GM18867 (cell line): ENCODE measurements around the gene ALCAM.
A peak's percentile ranks its signal among the peaks of the same experiment; 100 is the strongest.

Experiments used
- ATAC-seq: cut with Tn5 transposase; IDR thresholded peaks from one replicate; pipeline ENCODE4 v1.9.1; 2021; ENCODE audit warnings: mild to moderate bottlenecking, moderate library complexity; ENCODE audit not compliant: unreplicated experiment

The ALCAM gene

DNA sequence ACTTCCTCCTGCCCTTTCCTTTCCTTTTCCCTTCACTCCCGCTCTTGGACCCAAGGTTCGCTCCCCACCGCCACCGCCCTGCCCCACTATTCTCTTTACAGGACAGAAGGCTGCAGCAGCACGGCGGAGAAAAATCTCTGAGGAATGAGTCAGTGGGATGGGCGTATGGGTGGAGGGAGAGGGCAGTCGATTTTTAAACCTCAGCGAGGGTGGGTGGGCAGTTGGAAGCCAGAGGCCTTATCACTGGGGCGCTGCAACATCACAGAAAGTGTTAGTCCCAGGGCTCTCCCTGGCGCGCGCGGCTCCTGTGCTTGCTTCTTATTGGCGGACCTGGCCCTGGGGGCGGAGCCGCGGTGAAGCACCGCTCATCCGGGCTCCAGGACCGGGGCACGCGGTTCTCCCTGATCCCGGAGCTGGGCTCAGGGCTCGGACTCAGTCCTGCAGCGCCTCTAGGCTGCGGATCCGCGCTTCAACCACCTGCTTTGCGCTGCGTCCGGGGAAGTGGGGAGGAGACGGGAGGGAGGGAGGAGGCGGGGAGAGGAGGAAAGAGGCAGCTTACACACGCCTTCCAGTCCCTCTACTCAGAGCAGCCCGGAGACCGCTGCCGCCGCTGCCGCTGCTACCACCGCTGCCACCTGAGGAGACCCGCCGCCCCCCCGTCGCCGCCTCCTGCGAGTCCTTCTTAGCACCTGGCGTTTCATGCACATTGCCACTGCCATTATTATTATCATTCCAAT lies at the start of gene ALCAM:
Gene ALCAM (plus strand): TSS at position 584 of the 737 bp plus-strand sequence.
- peak; percentile 58 for ATAC-seq

DNA sequence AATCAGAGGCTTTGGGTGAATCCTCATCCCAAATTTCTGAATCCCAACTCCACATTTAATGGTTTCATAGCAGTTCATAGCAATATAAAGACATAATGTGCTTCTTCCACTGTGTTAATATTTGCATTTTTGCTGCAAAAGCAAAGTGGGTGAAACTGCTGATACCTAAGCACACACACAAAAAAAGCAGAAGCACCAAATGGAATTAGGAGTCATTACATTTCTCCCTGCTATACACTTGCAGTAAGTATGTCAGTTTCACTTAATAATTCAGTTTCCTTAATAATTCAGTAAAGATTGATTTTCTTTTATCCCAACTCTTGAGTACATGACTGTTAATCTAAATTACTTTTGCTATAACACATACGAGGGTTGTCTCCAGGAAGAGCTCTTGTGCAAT lies 48.9 kb upstream of the ALCAM start:
- ATAC-seq = no peak

DNA sequence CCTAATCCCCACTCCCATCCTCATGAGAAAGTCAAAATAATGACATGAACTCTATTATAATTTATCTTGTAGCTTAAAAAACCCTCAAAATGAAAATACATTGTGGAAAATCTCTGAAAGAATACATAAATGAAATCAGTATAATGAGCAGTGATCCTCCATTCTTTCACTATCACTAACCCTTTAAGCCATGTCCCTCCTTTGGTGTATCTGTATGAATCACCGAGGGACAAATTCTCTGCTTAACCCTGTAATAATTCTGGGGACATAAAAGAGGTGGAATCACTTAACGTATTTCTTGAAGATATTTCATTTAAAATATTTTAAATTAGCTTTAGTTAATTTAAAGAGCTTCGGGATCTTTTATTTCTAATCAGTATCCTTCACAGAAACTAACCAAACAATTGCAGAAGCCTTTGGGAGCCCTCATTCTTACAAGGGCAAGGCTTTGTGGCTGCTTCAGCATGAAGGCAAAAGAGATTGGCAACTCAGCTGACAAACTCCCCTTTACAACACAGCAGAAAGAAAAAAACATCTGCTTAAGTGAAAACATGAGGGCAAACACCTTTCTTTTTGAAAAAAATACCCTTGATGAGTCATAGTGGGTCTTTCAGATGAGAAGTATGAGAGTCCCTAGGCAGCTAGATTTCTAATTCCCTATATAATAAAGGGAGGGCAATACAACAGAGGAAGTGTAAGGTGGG lies 44.0 kb upstream of the ALCAM start:
- peak; percentile 96 for ATAC-seq

DNA sequence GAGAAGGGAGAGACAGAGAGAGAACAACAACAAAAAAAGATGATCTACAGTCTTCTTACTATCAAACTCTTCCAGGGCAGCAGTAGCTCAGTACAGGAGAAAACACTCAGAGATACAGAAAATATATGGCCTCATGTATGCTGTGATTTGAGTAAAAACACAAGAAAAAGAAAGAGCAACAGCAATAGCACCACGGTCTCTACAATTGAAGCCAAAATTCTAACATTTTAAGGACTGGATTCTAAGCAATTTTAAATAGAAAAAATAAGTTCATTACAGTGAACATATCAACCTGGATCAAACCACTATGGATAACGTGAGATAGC lies 43.5 kb upstream of the ALCAM start:
- no peak for ATAC-seq

DNA sequence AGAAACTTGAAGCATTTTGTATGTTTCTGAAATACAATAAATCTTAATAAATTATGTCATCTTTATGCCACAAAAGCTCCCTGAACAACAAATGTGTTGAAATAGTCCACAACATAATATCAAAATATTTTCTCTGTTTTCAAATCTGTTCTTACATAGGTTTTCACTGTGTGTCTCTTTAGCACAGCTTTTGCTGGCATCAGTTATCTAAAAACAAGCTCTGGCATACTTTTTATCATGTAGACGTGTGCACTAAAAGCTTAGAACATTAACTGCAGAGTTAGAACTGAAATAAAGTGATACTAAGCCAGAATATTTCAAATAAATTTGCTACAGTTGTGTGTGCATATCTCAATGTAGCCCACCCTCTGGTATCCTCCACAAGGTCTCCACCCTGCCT lies 41.8 kb upstream of the ALCAM start:
- no peak for ATAC-seq

- no peak for ATAC-seq
Observed at GRCh38 chr3:105327662-105328337, 38.9 kb upstream of the ALCAM start.

- ATAC-seq = no peak
Observed at GRCh38 chr3:105328338-105328730, 38.4 kb upstream of the ALCAM start.

GRCh38 chr3:105332961-105333360 lies 33.7 kb upstream of the ALCAM start:
- ATAC-seq = no peak

DNA sequence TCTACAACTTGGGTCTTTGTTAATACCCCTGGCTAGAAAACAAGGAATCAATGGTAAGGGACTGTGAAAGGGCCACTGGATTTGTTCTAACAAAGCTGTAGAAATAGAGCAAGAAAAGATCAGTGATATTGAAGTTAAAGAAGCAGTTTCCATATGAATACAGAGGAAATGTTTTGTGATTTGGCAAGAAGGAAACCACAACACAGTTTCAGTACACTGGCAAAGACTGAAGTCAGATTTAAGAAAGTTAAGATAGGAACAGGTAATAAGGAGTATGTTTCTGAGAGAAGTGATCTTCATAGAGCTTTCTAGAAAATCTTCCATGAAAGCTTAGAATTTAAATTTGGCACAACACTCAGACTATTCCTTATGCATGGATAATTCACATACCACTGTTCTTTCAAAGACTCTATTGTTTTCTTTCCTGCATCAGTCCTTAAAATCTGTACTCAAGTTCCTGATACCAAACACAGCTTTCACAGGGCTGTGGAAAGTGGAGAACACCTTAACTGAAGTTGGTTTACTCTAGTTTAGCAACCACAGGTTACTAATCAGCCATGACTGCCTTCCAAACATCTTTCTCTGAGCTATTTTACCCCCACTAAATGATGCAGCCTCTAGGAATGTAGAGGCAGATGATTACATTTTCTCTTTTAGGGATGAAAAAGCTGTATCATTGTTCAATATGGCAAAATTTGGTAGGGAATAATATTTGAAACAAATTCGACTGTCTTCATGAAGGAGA lies 32.4 kb upstream of the ALCAM start:
- peak; percentile 59 for ATAC-seq

- ATAC-seq = no peak
Observed at GRCh38 chr3:105339946-105340345, 26.8 kb upstream of the ALCAM start.

DNA sequence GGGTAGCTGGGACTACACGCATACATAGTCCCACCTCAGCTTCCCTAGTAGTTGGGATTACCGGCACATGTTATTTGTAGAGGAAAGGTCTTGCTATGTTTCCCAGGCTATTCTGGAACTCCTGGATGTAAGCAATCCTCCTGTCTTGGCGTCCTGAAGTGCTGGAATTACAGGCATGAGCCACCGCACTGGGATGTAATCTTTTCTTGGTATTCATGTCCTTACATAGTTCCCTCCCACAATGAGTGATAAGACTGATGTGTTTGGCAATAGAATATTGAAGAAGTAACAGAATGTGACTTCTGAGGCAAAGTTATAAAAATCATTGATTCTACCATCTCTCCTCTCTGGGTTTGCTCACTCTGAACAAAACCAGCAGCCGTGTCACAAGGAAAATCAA lies 22.7 kb upstream of the ALCAM start:
- no peak for ATAC-seq

DNA sequence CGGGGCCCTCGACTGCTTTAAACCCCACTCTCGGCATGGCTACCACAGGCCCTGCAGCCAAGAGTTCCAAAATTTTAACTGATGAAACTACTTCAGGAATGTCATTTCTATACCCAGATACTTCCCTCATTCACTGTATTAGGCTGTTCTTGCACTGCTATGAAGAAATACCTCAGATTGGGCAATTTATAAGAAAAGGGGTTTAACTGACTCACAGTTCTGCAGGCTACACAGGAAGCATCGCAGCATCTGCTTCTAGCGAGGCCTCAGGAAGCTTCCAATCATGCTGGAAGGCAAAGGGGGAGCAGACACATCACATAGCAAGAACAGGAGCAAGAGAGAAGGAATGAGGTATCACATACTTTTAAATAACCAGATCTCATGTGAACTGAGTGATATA lies 21.6 kb upstream of the ALCAM start:
- no peak for ATAC-seq

DNA sequence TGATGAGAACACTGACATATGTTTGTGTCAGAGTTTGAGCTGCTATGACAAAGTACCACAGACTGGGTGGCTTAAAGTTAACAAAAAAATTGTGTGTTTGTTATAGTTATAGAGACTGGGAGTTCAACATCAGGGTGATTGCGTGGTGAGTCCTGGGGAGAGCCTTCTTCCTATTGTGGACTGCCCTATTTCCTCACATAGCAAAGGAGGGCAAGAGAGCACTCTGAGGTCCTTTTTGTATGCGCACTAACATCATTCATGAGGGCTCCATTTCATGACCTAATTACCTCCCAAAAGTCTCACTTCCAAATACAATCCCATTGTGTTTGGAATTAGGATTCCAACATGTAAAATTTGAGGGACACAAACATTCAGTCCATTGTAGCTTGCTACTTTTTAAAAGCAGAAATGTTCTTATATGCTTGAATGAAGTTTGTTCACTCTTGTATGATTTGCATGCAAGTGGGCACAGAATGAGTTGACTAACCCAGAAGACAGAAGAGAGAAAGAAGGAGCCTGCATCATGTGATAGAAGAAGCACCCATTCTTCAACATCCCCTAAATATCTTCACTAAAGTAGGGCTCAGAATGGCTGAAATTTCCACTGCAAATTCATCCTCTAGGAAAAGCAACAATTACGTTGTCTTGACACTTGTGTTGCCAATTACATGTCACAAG lies 18.9 kb upstream of the ALCAM start:
- peak; percentile 90 for ATAC-seq

DNA sequence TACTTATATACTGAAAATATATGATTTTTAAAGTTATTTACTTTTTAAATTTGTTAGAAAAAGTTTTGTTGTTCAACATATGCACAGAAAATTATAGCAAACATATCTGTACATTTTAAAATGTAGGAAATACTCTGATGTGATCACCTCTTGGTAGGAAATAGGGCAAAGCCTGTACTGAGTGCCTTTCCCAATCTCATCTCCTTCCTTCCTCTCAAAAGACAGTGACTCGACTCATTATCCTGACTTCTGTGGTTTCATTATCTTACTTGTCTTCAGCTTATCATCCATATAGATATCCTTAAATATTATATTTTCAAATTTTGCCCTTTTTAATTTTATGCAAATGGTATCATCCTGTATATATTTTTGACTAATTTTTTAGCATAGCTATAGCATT lies 18.4 kb upstream of the ALCAM start:
- no peak for ATAC-seq

DNA sequence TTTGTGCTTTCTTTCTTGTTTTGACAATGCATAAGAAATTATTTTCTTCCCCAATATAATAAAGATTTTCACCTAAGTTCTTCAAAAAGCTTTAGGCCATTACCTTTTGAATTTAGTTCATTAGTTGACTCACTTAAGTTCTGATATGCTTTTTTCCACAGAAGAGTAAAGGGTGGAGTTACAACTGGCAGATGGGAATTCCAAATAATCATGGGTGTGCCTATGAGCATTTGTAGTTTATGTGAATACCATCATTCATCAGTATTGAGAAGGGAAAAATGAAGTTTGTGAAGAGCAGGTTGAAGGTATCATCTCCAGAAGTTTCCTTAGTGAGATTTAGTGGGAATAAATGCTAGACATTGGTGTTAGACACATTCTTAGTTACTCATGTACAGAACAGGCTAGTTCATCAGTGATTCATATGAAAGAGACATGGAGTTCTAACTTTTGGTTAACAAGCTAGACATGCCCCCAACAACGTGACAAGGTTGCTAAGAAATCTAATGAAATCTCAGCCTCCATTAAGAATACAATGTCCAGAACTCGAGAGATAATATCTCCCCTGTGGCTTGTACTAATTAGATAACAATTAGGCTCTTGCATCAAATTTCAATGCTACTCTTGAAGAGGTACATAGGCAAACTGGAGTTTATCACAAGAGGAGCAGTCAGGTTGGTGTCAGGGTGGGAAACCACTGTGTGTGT lies 16.9 kb upstream of the ALCAM start:
- ATAC-seq = no peak

- ATAC-seq = no peak
Observed at GRCh38 chr3:105351821-105352220, 14.9 kb upstream of the ALCAM start.

- ATAC-seq = no peak
Observed at GRCh38 chr3:105352976-105353375, 13.7 kb upstream of the ALCAM start.

DNA sequence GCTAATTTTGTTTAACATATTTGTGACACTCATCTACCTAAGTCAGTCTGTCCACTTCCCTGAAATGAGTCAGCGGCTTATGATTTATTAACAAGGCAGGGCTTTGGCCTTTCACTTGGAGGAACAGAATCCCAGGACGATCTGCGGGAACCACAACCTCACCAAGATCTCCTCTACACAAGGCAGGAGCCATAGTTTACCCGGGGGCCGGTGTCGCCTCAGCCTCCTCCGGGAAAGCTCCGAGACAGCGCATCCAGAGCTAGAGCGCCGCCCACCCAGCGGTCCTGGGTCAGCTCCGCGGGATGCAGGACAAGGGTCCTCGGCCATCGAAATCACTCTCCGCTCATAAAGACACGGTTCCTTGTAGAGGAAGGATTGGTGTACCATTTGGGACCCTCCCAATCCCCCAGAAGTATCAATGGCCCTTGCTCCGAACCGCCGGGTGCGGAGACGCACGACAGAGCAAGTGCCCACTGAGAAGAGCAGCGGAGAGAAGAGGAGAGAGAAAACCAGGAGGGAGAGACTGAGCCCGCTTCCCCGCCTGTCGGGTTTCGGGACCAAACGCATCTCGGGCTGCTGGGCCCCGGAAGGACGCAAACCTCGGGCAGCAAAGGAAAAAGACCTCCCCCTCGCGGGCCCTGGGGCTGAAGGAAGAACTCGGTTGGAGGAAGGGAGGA lies 13.1 kb upstream of the ALCAM start:
- no peak for ATAC-seq

- ATAC-seq = no peak
Observed at GRCh38 chr3:105354429-105354828, 12.3 kb upstream of the ALCAM start.
